ENCODE measurements around the gene SMARCD1.

Gene SMARCD1

GRCh38 chr12:50102131-50102531 lies 17.0 kb downstream of the SMARCD1 start:
- Histone ChIP-seq H4K20me1 (ENCODE audit: insufficient read depth, low read length) (no peaks in the 10 kb centered on the region), H3K36me3 (replicated peaks; ENCODE audit: insufficient read depth, low read length) (peaks cover 8% of the 10 kb centered on the region; the same call in 1 of the 2 replicates), H3K4me3 (ENCODE audit: low read length) (no peak overlapping the region), H3K27ac (ENCODE audit: low read length) (no peak overlapping the region), H3K79me2 (ENCODE audit: low read length) (no peaks in the 10 kb centered on the region), H3F3A (ENCODE audit: insufficient read depth, low read length) (peaks cover 4% of the 10 kb centered on the region; the same call in 1 of the 2 replicates), H3K4me1 (ENCODE audit: low read length) (no peaks in the 10 kb centered on the region), H2AFZ (ENCODE audit: low read length) (no peak overlapping the region), H3K4me2 (ENCODE audit: low read depth, low read length) (no peak overlapping the region), H3K9ac (ENCODE audit: low read length) (no peak overlapping the region), H3K9me3 (replicated peaks; ENCODE audit: insufficient read depth, low read length) (no peaks in the 10 kb centered on the region), H3K9me2 (replicated peaks; ENCODE audit: insufficient read depth, low read length) (no peaks in the 10 kb centered on the region), H3K27me3 (replicated peaks; ENCODE audit: insufficient read depth, low read length) (no peaks in the 10 kb centered on the region)
- DNase-seq, result no peak
- no peak for TF ChIP-seq EZH2phosphoT487 (IDR thresholded peaks at IDR 0.05; ENCODE audit: low read length)
- no peak for TF ChIP-seq EZH2 (optimal IDR thresholded peaks at IDR 0.05; ENCODE audit: low read depth, low read length)
- TF ChIP-seq CTCF (IDR thresholded peaks at IDR 0.05; ENCODE audit: low read length), result no peak

GRCh38 chr12:50102646-50103309 lies 17.6 kb downstream of the SMARCD1 start:
- Histone ChIP-seq H3K79me2 (ENCODE audit: low read length) (no peaks in the 10 kb centered on the region), H3K9me2 (replicated peaks; ENCODE audit: insufficient read depth, low read length) (no peaks in the 10 kb centered on the region), H4K20me1 (ENCODE audit: insufficient read depth, low read length) (no peaks in the 10 kb centered on the region), H3K4me1 (ENCODE audit: low read length) (no peaks in the 10 kb centered on the region), H3K27ac (ENCODE audit: low read length) (no peak overlapping the region), H3K4me2 (ENCODE audit: low read depth, low read length) (no peak overlapping the region), H3K9ac (ENCODE audit: low read length) (no peak overlapping the region), H3K36me3 (replicated peaks; ENCODE audit: insufficient read depth, low read length) (peaks cover 8% of the 10 kb centered on the region; the same call in 1 of the 2 replicates), H3K4me3 (ENCODE audit: low read length) (no peak overlapping the region), H2AFZ (ENCODE audit: low read length) (no peak overlapping the region), H3K27me3 (replicated peaks; ENCODE audit: insufficient read depth, low read length) (no peaks in the 10 kb centered on the region), H3K9me3 (replicated peaks; ENCODE audit: insufficient read depth, low read length) (no peaks in the 10 kb centered on the region), H3F3A (ENCODE audit: insufficient read depth, low read length) (peaks cover 4% of the 10 kb centered on the region; the same call in 1 of the 2 replicates)
- DNase-seq, result no peak
- TF ChIP-seq CTCF (IDR thresholded peaks at IDR 0.05; ENCODE audit: low read length), result no peak
- TF ChIP-seq EZH2phosphoT487 (IDR thresholded peaks at IDR 0.05; ENCODE audit: low read length), result no peak
- no peak for TF ChIP-seq EZH2 (optimal IDR thresholded peaks at IDR 0.05; ENCODE audit: low read depth, low read length)

- Histone ChIP-seq H3K79me2 (ENCODE audit: low read length) (no peaks in the 10 kb centered on the region), H4K20me1 (ENCODE audit: insufficient read depth, low read length) (no peaks in the 10 kb centered on the region), H3K27me3 (replicated peaks; ENCODE audit: insufficient read depth, low read length) (no peaks in the 10 kb centered on the region), H3K4me2 (ENCODE audit: low read depth, low read length) (no peak overlapping the region), H3K36me3 (replicated peaks; ENCODE audit: insufficient read depth, low read length) (peaks cover 8% of the 10 kb centered on the region; the same call in 1 of the 2 replicates), H3K27ac (ENCODE audit: low read length) (no peak overlapping the region), H3K9me3 (replicated peaks; ENCODE audit: insufficient read depth, low read length) (no peaks in the 10 kb centered on the region), H3F3A (ENCODE audit: insufficient read depth, low read length) (peaks cover 4% of the 10 kb centered on the region; the same call in 1 of the 2 replicates), H3K4me1 (ENCODE audit: low read length) (peaks cover 4% of the 10 kb centered on the region; the same call in 1 of the 2 replicates), H3K9ac (ENCODE audit: low read length) (no peak overlapping the region), H3K4me3 (ENCODE audit: low read length) (no peak overlapping the region), H2AFZ (ENCODE audit: low read length) (no peak overlapping the region), H3K9me2 (replicated peaks; ENCODE audit: insufficient read depth, low read length) (no peaks in the 10 kb centered on the region)
- no peak for DNase-seq
- TF ChIP-seq EZH2phosphoT487 (IDR thresholded peaks at IDR 0.05; ENCODE audit: low read length), result no peak
- TF ChIP-seq EZH2 (optimal IDR thresholded peaks at IDR 0.05; ENCODE audit: low read depth, low read length), result no peak
- TF ChIP-seq CTCF (IDR thresholded peaks at IDR 0.05; ENCODE audit: low read length), result no peak
Observed at GRCh38 chr12:50103351-50103750, 18.2 kb downstream of the SMARCD1 start.

Data from MM.1S (cell line).